Hypothalamus (tissue), 51 donors: ENCODE results near the gene GPR85.
A peak's percentile ranks its signal among the peaks of the same experiment; 100 is the strongest.

Experiments used
- DNase-seq, 51 donors: peaks; one replicate each; lab custom pipeline; 2025; lab: John Stamatoyannopoulos, UW

Gene GPR85, protein sequence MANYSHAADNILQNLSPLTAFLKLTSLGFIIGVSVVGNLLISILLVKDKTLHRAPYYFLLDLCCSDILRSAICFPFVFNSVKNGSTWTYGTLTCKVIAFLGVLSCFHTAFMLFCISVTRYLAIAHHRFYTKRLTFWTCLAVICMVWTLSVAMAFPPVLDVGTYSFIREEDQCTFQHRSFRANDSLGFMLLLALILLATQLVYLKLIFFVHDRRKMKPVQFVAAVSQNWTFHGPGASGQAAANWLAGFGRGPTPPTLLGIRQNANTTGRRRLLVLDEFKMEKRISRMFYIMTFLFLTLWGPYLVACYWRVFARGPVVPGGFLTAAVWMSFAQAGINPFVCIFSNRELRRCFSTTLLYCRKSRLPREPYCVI

DNA sequence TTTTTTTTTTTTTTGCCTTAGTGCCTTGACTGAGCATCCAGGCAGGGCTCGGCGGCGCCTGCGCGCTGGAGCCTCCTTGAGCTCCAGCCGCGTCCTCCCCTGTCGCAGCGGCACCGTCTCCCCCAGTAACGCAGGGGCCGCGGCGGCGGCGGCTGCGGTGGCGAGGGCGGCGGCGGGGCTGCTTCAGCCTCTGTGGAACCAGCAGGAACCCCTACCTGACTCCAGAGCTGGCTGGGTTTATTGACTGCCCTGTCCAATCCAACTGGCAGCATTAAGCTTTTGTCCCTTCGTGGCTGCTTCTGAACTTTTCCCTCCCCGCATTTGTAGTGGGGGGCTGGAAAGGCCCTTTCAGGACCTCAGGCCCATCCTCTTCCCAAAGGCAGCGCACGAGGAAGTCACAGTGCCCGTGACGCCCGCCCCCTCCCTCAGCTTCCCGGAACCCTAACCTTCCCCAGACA lies at the start of gene GPR85:
Gene GPR85, minus strand, starts transcription at position 397 of the 458 bp plus-strand sequence. CDS start 2,106 bp downstream, outside the sequence.
- DNase-seq = peak in 38 of 51 donors; percentile 5 to 67 (median 36)

DNA sequence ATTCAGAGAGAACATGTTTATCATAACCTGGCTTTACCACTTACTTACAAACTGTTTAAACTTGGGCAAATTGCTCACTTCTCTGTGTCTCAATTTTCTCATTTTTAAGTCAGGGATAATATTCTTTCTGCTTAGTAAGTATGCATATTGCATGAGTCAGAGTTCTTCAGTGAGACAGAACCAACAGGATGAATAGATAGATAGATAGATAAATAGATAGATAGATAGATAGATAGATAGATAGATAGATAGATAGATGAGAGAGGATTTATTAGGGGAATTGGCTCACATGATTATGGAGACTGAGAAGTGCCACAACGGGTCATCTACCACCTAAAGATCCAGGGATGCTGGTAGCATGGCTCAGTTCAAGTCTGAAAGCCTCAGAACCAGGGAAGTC lies 47.4 kb upstream of the GPR85 start:
- no peak for DNase-seq

DNA sequence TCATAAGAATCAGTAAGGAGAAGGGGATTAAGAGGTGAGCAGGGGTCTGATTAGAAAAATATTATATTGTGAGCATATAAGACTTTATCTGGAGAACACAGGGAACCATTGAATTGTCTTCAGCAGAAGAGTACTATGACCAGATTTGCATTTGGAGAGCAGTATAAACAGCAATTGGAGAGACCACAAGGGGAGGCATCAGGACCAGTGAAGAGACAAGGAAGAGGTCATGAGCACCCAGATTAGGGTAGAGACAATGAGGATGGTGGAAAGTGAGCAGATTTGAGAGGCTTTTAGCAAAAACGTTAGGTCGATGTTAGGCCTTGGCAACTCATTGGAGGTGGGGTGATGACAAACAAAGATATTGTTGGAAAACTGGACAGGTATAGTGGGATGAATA lies 44.7 kb upstream of the GPR85 start:
- DNase-seq = no peak

DNA sequence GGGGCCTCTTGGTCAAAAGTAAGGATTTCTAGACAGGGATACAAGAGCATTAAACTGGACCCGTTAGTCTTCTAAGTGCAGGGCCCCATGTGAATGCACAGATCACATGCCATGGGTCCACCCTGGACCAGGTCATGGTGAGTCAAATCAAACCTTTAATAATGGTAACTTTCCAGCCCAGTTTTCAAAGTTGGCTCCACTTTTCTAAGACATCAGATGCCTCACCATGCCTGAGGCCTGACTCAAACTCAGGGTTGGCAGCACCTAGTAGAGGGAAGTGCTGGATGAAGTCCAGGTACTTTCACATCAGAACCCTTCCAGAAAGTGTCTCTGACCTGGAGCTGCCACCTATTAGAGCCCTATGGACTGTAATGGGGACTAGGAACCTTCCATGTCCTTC lies 41.4 kb upstream of the GPR85 start:
- DNase-seq = no peak

- DNase-seq = no peak
Measured at GRCh38 chr7:113125728-113126127, 39.1 kb upstream of the GPR85 start.

- DNase-seq = peak in 1 of 51 donors; percentile 1
Measured at GRCh38 chr7:113122744-113123143, 36.1 kb upstream of the GPR85 start.

- no peak for DNase-seq
Measured at GRCh38 chr7:113120647-113121046, 34.0 kb upstream of the GPR85 start.

DNA sequence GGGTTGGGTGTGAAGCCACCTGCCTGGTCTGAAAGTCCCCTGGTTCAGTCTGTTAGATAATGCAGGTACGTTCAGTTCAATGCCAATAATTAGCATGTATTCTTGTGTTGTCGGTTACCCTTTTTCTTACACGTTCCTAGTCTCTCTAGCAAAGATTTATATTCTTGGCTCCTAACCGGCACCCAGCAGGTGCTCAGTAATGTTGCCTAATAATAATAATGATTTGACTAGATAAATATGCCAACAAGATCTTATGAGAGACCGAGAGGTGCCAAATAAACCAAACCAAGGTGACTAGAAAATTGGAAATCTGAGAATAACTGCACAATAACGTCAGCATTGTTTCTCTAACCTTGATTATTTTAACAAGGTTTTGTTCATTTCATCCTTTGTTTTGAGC lies 32.8 kb upstream of the GPR85 start:
- DNase-seq = no peak

GRCh38 chr7:113118074-113118959 lies 31.7 kb upstream of the GPR85 start, which contains the start of gene SMIM30:
SMIM30 (minus strand) TSS chr7:113118554; CDS start chr7:113117578, 976 bp downstream.
- DNase-seq = peak; percentile 22 to 95 (median 84)

DNA sequence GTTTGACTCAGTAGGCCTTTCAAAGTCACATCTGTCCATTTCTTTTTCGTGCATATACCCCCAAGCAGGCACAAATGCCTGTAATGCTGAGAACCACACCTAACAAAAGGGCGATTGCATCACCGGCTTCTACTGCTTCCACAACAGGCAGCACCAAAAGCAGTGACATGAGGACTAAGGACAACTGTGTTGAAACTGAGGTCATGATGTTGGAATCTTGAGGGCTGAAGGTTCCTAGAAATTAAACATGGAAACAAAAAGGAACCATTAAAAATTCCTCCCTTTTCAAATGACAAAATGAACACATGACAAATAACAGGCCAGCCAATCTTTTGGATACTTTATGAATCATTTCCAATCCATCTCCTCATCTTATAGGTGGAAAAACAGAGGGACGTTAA lies 30.7 kb upstream of the GPR85 start:
- peak in 2 of 51 donors; percentile 2 to 3 for DNase-seq

- peak in 1 of 51 donors; percentile 1 for DNase-seq
Measured at GRCh38 chr7:113113912-113114311, 27.3 kb upstream of the GPR85 start.

DNA sequence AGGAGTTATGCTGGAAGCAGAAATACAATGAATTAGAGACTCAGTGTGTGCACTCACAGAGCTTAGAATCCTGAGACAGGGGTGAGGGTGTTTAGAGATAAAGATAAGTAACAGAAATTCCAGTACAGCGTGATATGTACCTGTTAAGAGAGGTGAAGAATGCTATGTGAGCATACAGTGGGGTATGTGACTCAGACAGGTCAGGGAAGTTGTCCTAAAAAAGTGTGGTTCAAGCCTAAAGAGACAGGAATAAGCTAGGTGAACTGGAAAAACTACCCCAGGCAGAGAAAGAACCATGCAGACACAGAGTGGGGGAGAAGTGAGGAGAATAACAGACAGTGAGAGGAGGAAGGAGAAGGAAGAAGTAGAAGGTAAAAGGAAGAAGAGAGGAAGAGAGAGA lies 23.1 kb upstream of the GPR85 start:
- DNase-seq = no peak

DNA sequence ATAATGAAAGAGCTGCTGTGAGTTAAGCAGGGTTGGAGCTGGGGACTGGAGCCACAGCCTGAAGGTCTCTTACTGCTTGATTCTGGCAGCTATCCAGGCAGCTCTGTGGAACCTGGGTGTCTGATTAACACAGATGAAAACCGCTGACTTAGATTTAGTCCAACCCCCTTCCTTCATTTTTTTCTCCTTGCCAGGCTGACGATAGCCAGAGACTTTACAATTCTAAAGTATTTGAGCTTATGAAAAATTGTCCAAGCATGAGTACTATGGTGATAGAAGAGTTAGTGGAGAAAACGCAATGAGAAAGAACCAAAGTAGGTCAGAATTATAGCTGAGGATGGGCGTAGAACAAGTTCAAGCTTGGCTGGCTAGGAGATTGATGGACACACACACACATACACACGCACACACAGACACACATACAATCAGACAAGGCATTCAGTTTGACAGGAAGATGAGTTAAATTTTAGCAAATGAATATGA lies 13.5 kb upstream of the GPR85 start:
- no peak for DNase-seq

- no peak for DNase-seq
Measured at GRCh38 chr7:113099284-113099919, 12.8 kb upstream of the GPR85 start.

- DNase-seq = no peak
Measured at GRCh38 chr7:113094517-113095249, 8.1 kb upstream of the GPR85 start.

GRCh38 chr7:113093561-113093960 lies 6.9 kb upstream of the GPR85 start:
- no peak for DNase-seq

DNA sequence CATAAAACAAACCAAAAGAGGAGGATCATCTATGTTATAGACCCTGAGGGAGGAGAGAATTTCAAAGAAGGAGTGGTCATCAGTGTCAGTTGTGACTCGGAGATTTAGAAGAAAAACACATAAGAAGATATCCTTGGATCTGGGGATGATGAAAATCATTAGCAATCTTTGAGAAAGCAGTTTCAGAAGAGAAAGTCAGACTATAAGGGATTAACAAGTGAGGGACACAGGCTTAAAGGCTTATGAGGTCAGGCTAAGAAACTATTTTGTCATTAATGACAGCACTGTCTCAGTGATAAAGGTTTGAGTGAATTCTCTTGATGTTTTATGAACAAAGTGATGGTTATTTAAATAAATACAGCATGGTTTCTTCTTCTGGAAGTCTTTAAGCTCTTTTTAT lies 6.1 kb upstream of the GPR85 start:
- DNase-seq = no peak

DNA sequence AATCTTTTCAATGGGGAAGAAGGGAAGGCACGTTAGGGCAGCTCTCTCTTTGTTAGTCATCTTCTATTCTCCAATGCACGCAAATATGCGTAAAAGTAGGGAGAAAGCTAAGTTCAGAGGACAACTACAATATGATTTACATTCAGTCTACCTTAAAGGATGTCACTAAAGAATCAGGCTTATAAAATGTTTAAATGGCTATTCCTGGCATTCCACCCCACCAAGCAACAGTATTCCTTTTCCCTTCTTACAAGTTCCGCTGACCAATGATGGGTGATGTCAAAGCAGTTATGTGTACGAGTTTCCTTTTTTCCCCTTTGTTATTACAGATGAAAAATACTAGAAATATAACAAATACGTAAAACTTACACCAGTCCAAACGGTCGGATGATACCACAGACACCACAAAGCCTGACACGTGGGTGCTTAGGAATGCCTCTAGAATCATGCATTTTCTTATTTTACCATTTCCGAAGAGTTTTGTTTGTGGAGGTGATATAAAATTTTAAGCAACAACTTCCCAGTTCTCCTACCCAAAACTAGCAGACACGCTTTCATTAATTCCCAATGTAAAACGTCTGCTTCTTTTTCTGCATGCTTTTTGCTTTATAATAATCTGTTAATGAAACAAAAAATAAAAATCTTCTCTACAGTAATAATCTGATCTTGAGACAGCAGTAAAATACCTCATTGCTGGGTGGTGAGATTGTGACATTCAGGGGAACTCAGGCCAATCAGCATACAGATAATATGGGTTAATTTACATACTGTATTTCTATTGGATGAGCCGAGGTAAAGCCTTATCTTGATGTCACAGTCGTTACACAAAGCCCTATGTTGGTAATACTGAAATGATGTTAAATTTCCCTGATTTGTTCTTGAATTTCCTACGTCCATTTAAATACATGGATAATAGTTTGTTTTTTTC lies 708 bp upstream of the GPR85 start:
- DNase-seq = peak in 3 of 51 donors; percentile 3 to 61 (median 9)
